ENCODE data around the gene SLC26A5.

DNA sequence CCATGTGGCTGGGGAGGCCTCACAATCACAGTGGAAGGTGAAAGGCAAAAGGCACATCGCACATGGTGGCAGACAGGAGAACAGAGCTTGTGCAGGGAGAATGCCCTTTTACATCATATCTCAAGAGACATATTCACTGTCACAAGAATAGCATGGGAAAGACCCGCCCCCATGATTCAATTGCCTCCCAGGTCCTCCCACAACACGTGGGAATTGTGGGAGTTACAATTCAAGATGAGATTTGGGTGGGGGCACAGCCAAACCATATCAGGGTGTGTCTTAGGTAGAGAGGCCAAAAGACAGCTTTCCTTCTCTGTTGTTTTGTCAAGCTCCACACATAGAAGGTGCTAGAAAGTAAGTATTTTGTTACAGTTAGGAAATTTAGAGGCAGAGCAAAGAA is 20.8 kb upstream of the SLC26A5 start:
- TF ChIP-seq POLR2AphosphoS5 (IDR thresholded peaks at IDR 0.05; ENCODE audit: low read depth, low read length) = no peak
- no peak for TF ChIP-seq POLR2A (IDR thresholded peaks at IDR 0.05; ENCODE audit: low read depth, low read length)
- TF ChIP-seq POU2F2 (IDR thresholded peaks at IDR 0.05; ENCODE audit: low read depth, low read length) = no peak
- no peak for TF ChIP-seq TAF1 (IDR thresholded peaks at IDR 0.05; ENCODE audit: low read depth, low read length)
- TF ChIP-seq SPI1 (IDR thresholded peaks at IDR 0.05; ENCODE audit: low read depth, low read length) = no peak
